Neural crest cell (in vitro differentiated cells): ENCODE measurements around the gene ZG16. TPM values are rescaled to one million over a fixed set of nuclear protein-coding genes. Genes with fewer than 3 reads are reported as not detected.

Source experiments
- DNase-seq: peaks from one replicate; pipeline ENCODE4 v3.0.0; 2021; ENCODE audit warnings: low read depth, mixed read lengths, low spot score
- H3K27ac Mint-ChIP-seq: one replicate; pipeline ENCODE4 v1.8.0; 2021; ENCODE audit warnings: mild to moderate bottlenecking, mixed read lengths; ENCODE audit not compliant: unreplicated experiment
- H3K27me3 Mint-ChIP-seq: 2 replicates; pipeline ENCODE4 v1.8.0; 2021; ENCODE audit warnings: low read depth, mild to moderate bottlenecking, mixed read lengths
- H3K36me3 Mint-ChIP-seq: 2 replicates; pipeline ENCODE4 v1.8.0; 2021; ENCODE audit warnings: low read depth, mild to moderate bottlenecking, mixed read lengths
- H3K4me1 Mint-ChIP-seq: 2 replicates; pipeline ENCODE4 v1.8.0; 2021; ENCODE audit warnings: mixed read lengths
- H3K4me3 Mint-ChIP-seq: one replicate; pipeline ENCODE4 v1.8.0; 2021; ENCODE audit warnings: mild to moderate bottlenecking, mixed read lengths
- H3K9me3 Mint-ChIP-seq: 2 replicates; pipeline ENCODE4 v1.8.0; 2021; ENCODE audit warnings: mixed read lengths
- total RNA-seq: library from RNA; stranded (reverse); gene quantifications from 2 replicates; pipeline ENCODE4 v1.2.1, GENCODE V29; 2021
- TF ChIP-seq, protein P1 (sequence below): fragments of 200-600 bp; sonication (generic); conservative IDR thresholded peaks from 2 replicates; pipeline ENCODE4 v1.5.0; 2021; ENCODE audit warnings: antibody characterized with exemption, mild to moderate bottlenecking

Gene ZG16
- total RNA-seq, 1 donor from 2014 or later = not detected

DNA sequence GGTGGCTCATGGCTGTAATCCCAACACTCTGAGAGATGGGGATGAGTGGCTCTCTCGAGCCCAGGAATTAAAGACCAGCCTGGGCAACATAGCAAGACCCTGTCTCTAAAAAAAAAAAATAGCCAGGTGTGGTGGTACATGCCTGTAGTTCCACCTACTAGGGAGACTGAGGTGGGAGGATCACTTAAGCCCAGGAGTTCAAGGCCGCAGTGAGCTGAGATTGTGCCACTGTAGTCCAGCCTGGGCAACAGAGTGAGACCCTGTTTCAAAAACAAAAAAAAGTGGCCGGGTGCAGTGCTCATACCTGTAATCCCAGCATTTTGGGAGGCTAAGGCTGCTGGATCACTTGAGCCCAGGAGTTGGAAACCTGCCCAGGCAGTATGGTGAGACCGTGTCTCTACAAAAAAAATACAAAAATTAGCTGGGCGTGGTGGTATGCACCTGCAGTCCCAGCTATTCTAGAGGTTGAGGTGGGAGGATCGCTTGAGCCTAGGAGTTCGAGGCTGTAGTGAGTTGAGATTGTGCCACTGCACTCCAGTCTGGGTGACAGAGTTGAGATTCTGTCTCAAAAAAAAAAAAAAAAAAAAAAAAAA is 35.3 kb upstream of the ZG16 start:
- no peak for DNase-seq
- Mint-ChIP-seq H3K27me3 (peaks cover 3% of the 10 kb centered on the region), H3K36me3 (no peaks in the 10 kb centered on the region), H3K9me3 (no peaks in the 10 kb centered on the region), H3K4me3 (no peak overlapping the region), H3K4me1 (peaks cover 4% of the 10 kb centered on the region), H3K27ac (no peak overlapping the region)
- TF ChIP-seq, protein P1, sequence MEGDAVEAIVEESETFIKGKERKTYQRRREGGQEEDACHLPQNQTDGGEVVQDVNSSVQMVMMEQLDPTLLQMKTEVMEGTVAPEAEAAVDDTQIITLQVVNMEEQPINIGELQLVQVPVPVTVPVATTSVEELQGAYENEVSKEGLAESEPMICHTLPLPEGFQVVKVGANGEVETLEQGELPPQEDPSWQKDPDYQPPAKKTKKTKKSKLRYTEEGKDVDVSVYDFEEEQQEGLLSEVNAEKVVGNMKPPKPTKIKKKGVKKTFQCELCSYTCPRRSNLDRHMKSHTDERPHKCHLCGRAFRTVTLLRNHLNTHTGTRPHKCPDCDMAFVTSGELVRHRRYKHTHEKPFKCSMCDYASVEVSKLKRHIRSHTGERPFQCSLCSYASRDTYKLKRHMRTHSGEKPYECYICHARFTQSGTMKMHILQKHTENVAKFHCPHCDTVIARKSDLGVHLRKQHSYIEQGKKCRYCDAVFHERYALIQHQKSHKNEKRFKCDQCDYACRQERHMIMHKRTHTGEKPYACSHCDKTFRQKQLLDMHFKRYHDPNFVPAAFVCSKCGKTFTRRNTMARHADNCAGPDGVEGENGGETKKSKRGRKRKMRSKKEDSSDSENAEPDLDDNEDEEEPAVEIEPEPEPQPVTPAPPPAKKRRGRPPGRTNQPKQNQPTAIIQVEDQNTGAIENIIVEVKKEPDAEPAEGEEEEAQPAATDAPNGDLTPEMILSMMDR = no peak

DNA sequence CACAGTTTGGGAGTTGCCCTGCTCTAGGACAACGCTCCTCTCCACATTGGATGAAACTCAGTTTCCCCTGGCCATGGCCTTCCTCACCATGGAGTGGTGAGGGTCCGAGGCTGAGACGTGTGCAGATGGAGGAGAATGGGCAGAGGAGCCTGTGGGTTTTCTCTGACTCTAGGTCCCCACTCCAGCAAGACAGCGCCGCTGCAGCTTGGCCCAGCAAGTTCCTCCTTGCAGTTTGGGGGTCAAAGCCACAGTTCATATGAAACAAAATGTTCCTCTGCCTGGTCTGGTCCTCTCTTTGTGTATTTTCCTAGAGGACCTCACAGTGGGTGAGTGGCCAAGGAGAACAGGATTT is 34.6 kb upstream of the ZG16 start:
- Mint-ChIP-seq H3K9me3 (no peaks in the 10 kb centered on the region), H3K36me3 (no peaks in the 10 kb centered on the region), H3K4me3 (no peak overlapping the region), H3K4me1 (peaks cover 4% of the 10 kb centered on the region), H3K27me3 (peaks cover 3% of the 10 kb centered on the region), H3K27ac (no peak overlapping the region)
- TF ChIP-seq, protein P1 = no peak
- DNase-seq = no peak

DNA sequence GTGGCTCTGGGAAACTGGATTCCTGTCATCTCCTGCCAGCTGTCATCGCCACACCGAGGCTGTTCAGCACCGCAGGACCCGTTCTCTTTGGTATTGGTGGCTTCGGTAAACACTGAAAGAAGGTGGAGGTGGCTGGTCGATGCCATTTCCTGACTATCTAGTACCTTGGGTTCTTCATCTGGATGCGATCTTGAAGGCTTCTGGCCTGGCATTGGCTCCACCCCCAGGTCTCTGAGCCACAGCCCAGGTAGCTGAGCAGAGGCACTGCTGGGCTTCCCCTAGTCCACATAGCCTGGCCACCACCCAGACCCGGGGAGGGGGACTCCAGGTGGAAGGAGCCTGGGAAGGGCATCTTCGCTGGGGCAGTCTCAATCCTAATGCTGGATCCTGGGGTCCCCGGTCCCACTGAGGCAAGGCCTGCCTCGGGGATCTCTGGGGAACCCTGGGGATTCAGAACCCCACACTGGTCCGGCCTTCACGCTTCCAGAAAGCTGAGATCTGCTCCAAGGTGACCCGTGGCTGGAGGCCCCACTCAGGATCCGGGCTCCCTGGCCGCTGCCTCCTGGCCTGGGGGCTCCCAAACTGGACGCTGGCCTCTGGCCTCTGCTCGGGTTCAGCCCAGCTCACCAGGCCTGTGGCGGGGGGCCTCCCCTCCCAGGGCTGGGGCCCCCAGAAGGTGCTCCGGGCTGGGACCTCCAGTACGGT is 34.1 kb upstream of the ZG16 start:
- H3K9me3 Mint-ChIP-seq = no peaks in the 10 kb centered on the region
- TF ChIP-seq, protein P1 = no peak
- H3K4me3 Mint-ChIP-seq = no peak overlapping the region
- H3K27me3 Mint-ChIP-seq = peaks cover 3% of the 10 kb centered on the region
- DNase-seq = no peak
- no peaks in the 10 kb centered on the region for H3K36me3 Mint-ChIP-seq
- H3K27ac Mint-ChIP-seq = no peak overlapping the region
- H3K4me1 Mint-ChIP-seq = no peaks in the 10 kb centered on the region

DNA sequence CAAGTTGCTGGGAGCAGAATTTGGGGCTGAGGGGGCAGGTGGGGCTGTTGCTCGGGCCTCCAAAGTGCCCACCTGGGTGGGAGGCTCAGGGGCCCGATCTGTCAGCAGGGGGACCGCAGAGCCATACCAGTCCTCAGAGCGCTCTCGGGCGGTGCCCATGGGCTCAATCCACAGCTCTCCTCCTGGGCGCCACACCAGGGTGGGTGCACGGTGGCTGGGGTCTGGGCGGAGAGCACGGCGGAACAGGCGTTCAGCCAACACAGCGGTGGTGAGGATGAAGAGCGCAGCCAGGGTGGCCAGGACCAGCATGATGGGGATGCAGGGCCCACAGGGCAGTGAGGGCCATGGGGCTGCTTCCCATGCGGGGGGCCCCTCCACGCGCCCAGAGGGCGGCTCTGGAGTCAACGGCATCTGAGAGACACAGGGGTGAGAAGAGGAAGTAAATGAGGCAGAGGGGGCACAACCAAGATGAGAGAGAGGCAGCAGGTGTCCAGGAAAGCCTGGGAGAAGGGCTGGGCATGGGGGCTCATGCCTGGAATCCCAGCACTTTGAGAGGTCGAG is 33.4 kb upstream of the ZG16 start:
- no peak for DNase-seq
- Mint-ChIP-seq H3K36me3 (no peaks in the 10 kb centered on the region), H3K4me1 (no peaks in the 10 kb centered on the region), H3K27me3 (peaks cover 3% of the 10 kb centered on the region), H3K9me3 (no peaks in the 10 kb centered on the region), H3K27ac (no peak overlapping the region), H3K4me3 (no peak overlapping the region)
- TF ChIP-seq, protein P1 = no peak

DNA sequence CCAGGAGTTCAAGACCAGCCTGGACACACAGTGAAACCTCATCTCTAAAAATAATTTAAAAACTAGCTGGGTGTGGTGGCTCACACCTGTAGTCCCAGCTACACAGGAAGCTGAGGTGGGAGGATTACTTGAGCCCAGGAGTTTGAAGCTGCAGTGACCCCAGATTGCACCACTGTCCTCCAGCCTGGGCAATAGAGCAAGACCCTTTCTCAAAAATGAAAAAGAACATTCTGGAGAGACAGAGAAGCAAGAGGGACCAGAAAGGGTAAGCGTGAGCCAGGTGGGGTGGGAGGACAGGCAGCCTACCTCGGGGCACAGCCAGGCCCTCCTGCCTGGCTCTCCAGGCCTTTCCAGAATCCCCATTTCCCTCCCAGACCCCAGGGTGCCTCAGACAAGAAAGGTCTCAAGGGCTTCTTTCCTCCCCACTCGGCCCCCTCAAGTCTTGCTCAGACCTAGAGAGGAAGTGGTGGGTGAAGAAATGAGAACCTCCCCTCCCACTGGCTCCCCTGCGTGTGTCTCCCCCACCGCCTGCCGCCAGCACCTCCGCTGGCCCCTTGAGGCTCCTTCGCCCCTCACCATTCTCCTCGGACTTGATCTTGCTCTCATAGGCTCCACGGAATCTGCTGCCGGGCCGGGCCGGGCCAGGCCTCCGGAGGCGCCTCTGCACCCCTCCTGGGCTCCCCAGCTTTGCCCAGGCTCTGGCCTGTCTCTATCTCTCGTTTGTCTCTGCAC is 32.8 kb upstream of the ZG16 start:
- Mint-ChIP-seq H3K9me3 (no peaks in the 10 kb centered on the region), H3K36me3 (no peaks in the 10 kb centered on the region), H3K4me1 (no peaks in the 10 kb centered on the region), H3K27ac (no peak overlapping the region), H3K4me3 (no peak overlapping the region), H3K27me3 (no peaks in the 10 kb centered on the region)
- no peak for DNase-seq
- TF ChIP-seq, protein P1 = no peak
